IMR-90 (cell line): ENCODE data around the gene DPH2. TPM values are rescaled to one million over a fixed set of nuclear protein-coding genes. Genes with fewer than 3 reads are reported as not detected.

ENCODE experiments used
- ATAC-seq: fragments of 200-7000 bp; cut with Tn5 transposase; 2 replicates; pipeline ENCODE4 v1.9.1; 2020; ENCODE audit warnings: low read depth, mild to moderate bottlenecking, moderate library complexity
- BruUV-seq: library from RNA; stranded (reverse); fragments of 400-500 nt; replicated peaks from 2 replicates; lab custom pipeline; 2021; lab: Mats Ljungman, UMichigan
- CTCF ChIA-PET: fragments of 300-600 bp; formaldehyde crosslinking; extraction: SDS; loops from one replicate; lab custom pipeline; 2021; ENCODE audit warnings: antibody characterized with exemption; lab: Yijun Ruan, JAX
- POLR2A ChIA-PET: fragments of 300-600 bp; sonication (Branson Sonifier 250); formaldehyde crosslinking; loops from one replicate; lab custom pipeline; 2022; ENCODE audit warnings: antibody characterized with exemption; ENCODE audit not compliant: unreplicated experiment; lab: Charles Lee
- DNase-seq: peaks from one replicate; pipeline ENCODE4 v3.0.0; 2013
- H2AFZ ChIP-seq: replicated peaks from 2 replicates; pipeline ENCODE3; 2013; ENCODE audit warnings: low read length, mild to moderate bottlenecking; ENCODE audit not compliant: poor library complexity
- H2AK5ac ChIP-seq: 2 replicates; pipeline ENCODE4 v1.6.1; 2013; ENCODE audit warnings: low read depth, low read length, inconsistent platforms
- H2AK9ac ChIP-seq: replicated peaks from 2 replicates; pipeline ENCODE3; 2013; ENCODE audit warnings: mild to moderate bottlenecking, low read depth, low read length, moderate library complexity; ENCODE audit not compliant: poor library complexity
- H2BK120ac ChIP-seq: 2 replicates; pipeline ENCODE4 v1.6.1; 2013; ENCODE audit warnings: low read depth, low read length, inconsistent platforms
- H2BK15ac ChIP-seq: 3 replicates; pipeline ENCODE4 v1.6.1; 2013; ENCODE audit warnings: low read depth, low read length, inconsistent platforms
- H2BK20ac ChIP-seq: 2 replicates; pipeline ENCODE4 v1.6.1; 2013; ENCODE audit warnings: low read depth, mild to moderate bottlenecking, inconsistent platforms, low read length, moderate library complexity
- H2BK5ac ChIP-seq: 2 replicates; pipeline ENCODE4 v1.6.1; 2013; ENCODE audit warnings: mild to moderate bottlenecking, low read depth, low read length, inconsistent platforms; ENCODE audit not compliant: poor library complexity, severe bottlenecking
- H3K14ac ChIP-seq: replicated peaks from 2 replicates; pipeline ENCODE4 v1.6.1; 2013; ENCODE audit warnings: low read depth, low read length, inconsistent platforms
- H3K18ac ChIP-seq: 2 replicates; pipeline ENCODE4 v1.6.1; 2013; ENCODE audit warnings: low read depth, low read length, control low read depth
- H3K23ac ChIP-seq: 2 replicates; pipeline ENCODE4 v1.6.1; 2013; ENCODE audit warnings: low read depth, low read length, inconsistent platforms
- H3K27ac ChIP-seq: 2 replicates; pipeline ENCODE4 v1.5.1; 2013; ENCODE audit warnings: mild to moderate bottlenecking, control low read depth, low read length; ENCODE audit not compliant: insufficient read depth
- H3K27me3 ChIP-seq: 2 replicates; pipeline ENCODE4 v1.6.1; 2013; ENCODE audit warnings: low read length; ENCODE audit not compliant: control insufficient read depth, insufficient read depth
- H3K36me3 ChIP-seq: 2 replicates; pipeline ENCODE4 v1.6.1; 2013; ENCODE audit warnings: low read length, mixed read lengths; ENCODE audit not compliant: control insufficient read depth, insufficient read depth
- H3K4ac ChIP-seq: 2 replicates; pipeline ENCODE4 v1.6.1; 2013; ENCODE audit warnings: low read depth, low read length, inconsistent platforms
- H3K4me1 ChIP-seq: 2 replicates; pipeline ENCODE4 v1.6.1; 2013; ENCODE audit warnings: low read length, mixed read lengths; ENCODE audit not compliant: control insufficient read depth, insufficient read depth
- H3K4me2 ChIP-seq: 2 replicates; pipeline ENCODE4 v1.6.1; 2013; ENCODE audit warnings: low read depth, mild to moderate bottlenecking, control low read depth, low read length, moderate library complexity
- H3K4me3 ChIP-seq: 2 replicates; pipeline ENCODE4 v1.5.1; 2013; ENCODE audit warnings: low read depth, mild to moderate bottlenecking, control low read depth, low read length, moderate library complexity; ENCODE audit not compliant: insufficient read depth
- H3K56ac ChIP-seq: 2 replicates; pipeline ENCODE4 v1.6.1; 2013; ENCODE audit warnings: low read length, inconsistent platforms; ENCODE audit not compliant: insufficient read depth; ENCODE audit errors: extremely low read depth
- H3K79me1 ChIP-seq, 2 experiments: 2 replicates each; pipeline ENCODE4 v1.6.1; 2013; ENCODE audit warnings: low read length in 2 of 2, inconsistent platforms in 1 of 2, low read depth in 1 of 2
- H3K9ac ChIP-seq: 2 replicates; pipeline ENCODE4 v1.6.1; 2013; ENCODE audit warnings: low read depth, low read length, control low read depth
- H3K9me1 ChIP-seq: 2 replicates; pipeline ENCODE4 v1.6.1; 2013; ENCODE audit warnings: low read length, inconsistent platforms; ENCODE audit not compliant: insufficient read depth
- H3K9me3 ChIP-seq: 2 replicates; pipeline ENCODE4 v1.6.1; 2013; ENCODE audit warnings: low read length; ENCODE audit not compliant: control insufficient read depth, insufficient read depth
- H4K20me1 ChIP-seq: 2 replicates; pipeline ENCODE4 v1.6.1; 2013; ENCODE audit warnings: low read length, inconsistent platforms; ENCODE audit not compliant: insufficient read depth
- H4K5ac ChIP-seq: 2 replicates; pipeline ENCODE4 v1.6.1; 2013; ENCODE audit warnings: mild to moderate bottlenecking, low read depth, low read length, control low read depth
- H4K8ac ChIP-seq, 2 experiments: 2 replicates each; pipeline ENCODE4 v1.6.1; 2013; ENCODE audit warnings: low read depth in 2 of 2, low read length in 2 of 2, control low read depth in 1 of 2, inconsistent platforms in 1 of 2
- H4K91ac ChIP-seq: 2 replicates; pipeline ENCODE4 v1.6.1; 2013; ENCODE audit warnings: low read depth, low read length, inconsistent platforms; ENCODE audit not compliant: insufficient read depth
- BHLHE40 ChIP-seq: fragments of 150-350 bp; IDR thresholded peaks from 2 replicates; pipeline ENCODE4 v1.6.1; 2016; ENCODE audit warnings: mild to moderate bottlenecking, low read depth, low read length
- RFX5 ChIP-seq: IDR thresholded peaks from 2 replicates; pipeline ENCODE4 v1.8.0; 2012; ENCODE audit warnings: low read depth, mild to moderate bottlenecking, low read length, moderate library complexity
- SMC3 ChIP-seq: fragments of 150-350 bp; IDR thresholded peaks from 2 replicates; pipeline ENCODE4 v1.6.1; 2016; ENCODE audit warnings: low read depth, mild to moderate bottlenecking, antibody characterized with exemption, low read length, moderate library complexity
- WGBS, 2 experiments: methylation state at CpG; one replicate each; pipeline versions ENCODE4 v1.1.5 to v1.1.7; 2013; ENCODE audit warnings: missing lambda C conversion rate in 2 of 2; ENCODE audit not compliant: insufficient read length in 1 of 2; ENCODE audit errors: extremely low coverage in 2 of 2; 5-methylcytosine and 5-hydroxymethylcytosine counted together
- dilution Hi-C: fragments of 300-500 bp; cut with HindIII; formaldehyde crosslinking; loops from one replicate; pipeline ENCODE4 v1.14.3; 2018; ENCODE audit warnings: low sequenced_read_pairs; ENCODE audit not compliant: unreplicated experiment
- in situ Hi-C: fragments of 300-500 bp; cut with MboI; formaldehyde crosslinking; loops from 3 replicates; pipeline ENCODE4 v1.14.3; 2019; ENCODE audit warnings: low sequenced_read_pairs, inconsistent platforms, mixed read lengths
- intact Hi-C: fragments of 100-400 bp; cut with micrococcal nuclease; formaldehyde crosslinking; loops from 2 replicates; pipeline ENCODE4 v1.10.0; 2022
- polyA plus RNA-seq, 3 experiments: library from polyadenylated mRNA; depleted of rRNA; stranded (reverse); fragments of >200 nt; gene quantifications; 2 replicates each; pipeline ENCODE4 v1.2.3, GENCODE V29; 2012; ENCODE audit warnings: low replicate concordance in 1 of 3
- total RNA-seq: library from RNA; depleted of rRNA; stranded (reverse); fragments of >200 nt; gene quantifications from 2 replicates; pipeline ENCODE4 v1.2.3, GENCODE V29; 2012
- TF ChIP-seq, protein P1 (sequence below): conservative IDR thresholded peaks from 2 replicates; pipeline ENCODE4 v1.5.1; 2012; ENCODE audit warnings: mild to moderate bottlenecking, low read depth, low read length, improper control_type of control experiment

Gene DPH2
- total and polyA plus RNA-seq, 2 of the 4 experiments (the other 2 are of a cell fraction) = 21.0 to 32.2 TPM

- Histone ChIP-seq H2BK120ac (no peak overlapping the region), H3K36me3 (peaks cover 32% of the 10 kb centered on the region), H3K56ac (no peak overlapping the region), H4K91ac (no peak overlapping the region), H2BK20ac (no peak overlapping the region), H3K9me1 (peaks cover 28% of the 10 kb centered on the region), H2AK5ac (peak overlapping the region; percentile 33; the same call in 1 of the 2 replicates), H3K9me3 (no peaks in the 10 kb centered on the region), H3K4me2 (no peak overlapping the region), H3K23ac (peak overlapping the region; percentile 56; the same call in 1 of the 2 replicates), H4K5ac (no peak overlapping the region), H4K20me1 (peaks cover 37% of the 10 kb centered on the region), H3K4me3 (no peak overlapping the region), H3K9ac (no peak overlapping the region), H2AK9ac (peak overlapping the region; percentile 77), H3K14ac (0 out of 2 replicates have a peak overlapping the region, but pooled peaks have one; percentile 70), H3K18ac (no peak overlapping the region), H3K4me1 (peaks cover 15% of the 10 kb centered on the region), H2BK5ac (peak overlapping the region; percentile 7), H2AFZ (no peak overlapping the region), H3K79me1 (peaks cover 15 to 34% of the 10 kb centered on the region in 2 experiments), H3K27ac (no peak overlapping the region), H3K27me3 (no peaks in the 10 kb centered on the region), H2BK15ac (0 out of 3 replicates have a peak overlapping the region, but pooled peaks have one; percentile 34), H4K8ac (peak overlapping the region in 1 of 2 experiments; percentile 50; a peak in 1 of 4 replicates), H3K4ac (peak overlapping the region; percentile 42; the same call in 1 of the 2 replicates)
- intact Hi-C loops = no loop called here
- dilution Hi-C loops = no loop called here
- CTCF ChIA-PET = no interaction called here
- no TSS peak for BruUV-seq
- WGBS, 2 experiments = 64% methylated on average over 6 of the region's 6 CpGs; no CpG with 5 or more reads in 1 of the 2 experiments
- POLR2A ChIA-PET = no interaction called here
- TF ChIP-seq BHLHE40 (no peak), RFX5 (no peak), SMC3 (no peak)
- TF ChIP-seq, protein P1, sequence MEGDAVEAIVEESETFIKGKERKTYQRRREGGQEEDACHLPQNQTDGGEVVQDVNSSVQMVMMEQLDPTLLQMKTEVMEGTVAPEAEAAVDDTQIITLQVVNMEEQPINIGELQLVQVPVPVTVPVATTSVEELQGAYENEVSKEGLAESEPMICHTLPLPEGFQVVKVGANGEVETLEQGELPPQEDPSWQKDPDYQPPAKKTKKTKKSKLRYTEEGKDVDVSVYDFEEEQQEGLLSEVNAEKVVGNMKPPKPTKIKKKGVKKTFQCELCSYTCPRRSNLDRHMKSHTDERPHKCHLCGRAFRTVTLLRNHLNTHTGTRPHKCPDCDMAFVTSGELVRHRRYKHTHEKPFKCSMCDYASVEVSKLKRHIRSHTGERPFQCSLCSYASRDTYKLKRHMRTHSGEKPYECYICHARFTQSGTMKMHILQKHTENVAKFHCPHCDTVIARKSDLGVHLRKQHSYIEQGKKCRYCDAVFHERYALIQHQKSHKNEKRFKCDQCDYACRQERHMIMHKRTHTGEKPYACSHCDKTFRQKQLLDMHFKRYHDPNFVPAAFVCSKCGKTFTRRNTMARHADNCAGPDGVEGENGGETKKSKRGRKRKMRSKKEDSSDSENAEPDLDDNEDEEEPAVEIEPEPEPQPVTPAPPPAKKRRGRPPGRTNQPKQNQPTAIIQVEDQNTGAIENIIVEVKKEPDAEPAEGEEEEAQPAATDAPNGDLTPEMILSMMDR = 0 out of 2 replicates have a peak, but pooled peaks have one; percentile 4
- no peak for DNase-seq
- ATAC-seq = no peak
- in situ Hi-C loops = no loop called here
Measured at GRCh38 chr1:43986712-43987111, 16.9 kb downstream of the DPH2 start.
